ENCODE results near the gene ZNF709. TPM values are rescaled to one million over a fixed set of nuclear protein-coding genes. Genes with fewer than 3 reads are reported as not detected.

The ZNF709 gene
- total RNA-seq, 1 experiment from 2014 or later: not detected

DNA sequence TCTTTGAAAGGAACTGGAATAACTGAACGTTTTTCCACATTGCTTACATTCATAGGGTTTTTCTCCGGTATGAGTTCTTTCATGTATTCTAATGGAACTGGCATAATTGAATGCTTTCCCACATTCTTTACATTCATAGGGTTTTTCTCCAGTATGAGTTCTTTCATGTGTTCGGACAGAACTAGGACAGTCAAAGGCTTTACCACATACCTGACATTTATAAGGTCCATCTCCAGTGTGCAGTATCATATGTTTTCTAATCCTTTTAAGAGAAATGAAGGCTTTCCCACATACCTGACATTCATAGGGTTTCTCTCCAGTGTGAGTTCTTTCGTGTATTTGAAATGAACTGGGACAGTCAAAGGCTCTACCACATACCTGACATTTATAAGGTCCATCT lies 41.9 kb upstream of the ZNF709 start:
- Histone ChIP-seq H3K9me2 (ENCODE audit: insufficient read depth) (no peaks in the 10 kb centered on the region), H3K79me2 (ENCODE audit: insufficient read depth, low read length) (no peaks in the 10 kb centered on the region), H3K36me3 (ENCODE audit: control insufficient read depth in 1 of 2, insufficient read depth in 2 of 2, low read length in 2 of 2) (peaks cover 15 to 27% of the 10 kb centered on the region in 2 experiments), H3K9ac (ENCODE audit: low read length) (no peak overlapping the region), H3K4me2 (ENCODE audit: low read length) (no peak overlapping the region), H3K4me3 (replicated peaks in 1 of 2; ENCODE audit: low read depth in 1 of 2, low read length in 2 of 2) (no peak overlapping the region), H3K9me3 (ENCODE audit: control insufficient read depth in 1 of 2, insufficient read depth in 1 of 2, low read depth in 1 of 2, low read length in 2 of 2) (peaks cover 66 to 86% of the 10 kb centered on the region in 2 experiments; a peak in 3 of 4 replicates), H2AFZ (ENCODE audit: low read depth, low read length, poor library complexity, severe bottlenecking) (no peak overlapping the region), H3K4me1 (ENCODE audit: control insufficient read depth in 1 of 2, insufficient read depth in 2 of 2, low read length in 2 of 2) (no peaks in the 10 kb centered on the region), H4K20me1 (ENCODE audit: insufficient read depth) (no peaks in the 10 kb centered on the region), H3K27ac (ENCODE audit: low read depth, low read length) (no peak overlapping the region), H3K27me3 (ENCODE audit: insufficient read depth, low read length) (no peaks in the 10 kb centered on the region)
- intact Hi-C loops (cut with micrococcal nuclease): no loop called here
- DNase-seq (ENCODE audit: low read depth, low spot score): no peak
- ChIA-PET POLR2A (no interaction called here), CTCF (no interaction called here), RAD21 (ENCODE audit: low non-redundant PET in 1 of 2, low total read pairs in 2 of 2, uncharacterized antibody in 2 of 2, unreplicated experiment in 2 of 2) (no interaction called here)
- TF ChIP-seq, protein P1, sequence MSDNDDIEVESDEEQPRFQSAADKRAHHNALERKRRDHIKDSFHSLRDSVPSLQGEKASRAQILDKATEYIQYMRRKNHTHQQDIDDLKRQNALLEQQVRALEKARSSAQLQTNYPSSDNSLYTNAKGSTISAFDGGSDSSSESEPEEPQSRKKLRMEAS (IDR thresholded peaks at IDR 0.05): no peak
- no peak for TF ChIP-seq CBX3 (IDR thresholded peaks at IDR 0.05; ENCODE audit: low read depth)
- TF ChIP-seq POLR2A (IDR thresholded peaks at IDR 0.05; ENCODE audit: borderline replicate concordance, extremely low read depth, insufficient read depth, insufficient read length): no peak
- no peak for TF ChIP-seq RAD21 (IDR thresholded peaks at IDR 0.05; ENCODE audit: low read depth)
- TF ChIP-seq, protein P2, sequence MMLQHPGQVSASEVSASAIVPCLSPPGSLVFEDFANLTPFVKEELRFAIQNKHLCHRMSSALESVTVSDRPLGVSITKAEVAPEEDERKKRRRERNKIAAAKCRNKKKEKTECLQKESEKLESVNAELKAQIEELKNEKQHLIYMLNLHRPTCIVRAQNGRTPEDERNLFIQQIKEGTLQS (IDR thresholded peaks at IDR 0.05): no peak
- no TSS peak for BruUV-seq (replicated peaks)
- no peak for ATAC-seq

DNA sequence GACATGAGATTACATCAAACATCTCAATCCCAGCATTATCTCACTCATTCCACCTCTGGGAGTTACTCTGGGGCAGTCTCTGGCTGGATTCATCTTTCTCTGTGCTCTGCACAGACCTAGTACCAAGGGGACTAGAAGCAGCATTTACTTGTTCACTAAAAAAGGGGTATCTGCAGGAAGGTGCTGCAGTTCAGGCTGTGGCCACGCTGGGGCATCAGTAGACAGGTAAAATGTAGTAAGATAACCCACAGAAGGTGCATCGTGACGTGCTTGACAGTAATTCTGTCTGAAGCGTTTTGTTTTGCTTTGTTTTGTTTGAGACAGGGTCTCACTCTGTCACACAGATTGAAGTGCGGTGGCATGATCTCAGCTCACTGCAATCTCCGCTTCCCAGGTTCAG lies 37.4 kb upstream of the ZNF709 start:
- BruUV-seq (replicated peaks): no TSS peak
- intact Hi-C loops (cut with micrococcal nuclease): no loop called here
- no peaks in the 10 kb centered on the region for H3K4me1 ChIP-seq (ENCODE audit: control insufficient read depth in 1 of 2, insufficient read depth in 2 of 2, low read length in 2 of 2)
- RAD21 ChIA-PET (ENCODE audit: low non-redundant PET in 1 of 2, low total read pairs in 2 of 2, uncharacterized antibody in 2 of 2, unreplicated experiment in 2 of 2): no interaction called here
- no peak overlapping the region for H3K27ac ChIP-seq (ENCODE audit: low read depth, low read length)
- no peaks in the 10 kb centered on the region for H3K9me2 ChIP-seq (ENCODE audit: insufficient read depth)
- H3K27me3 ChIP-seq (ENCODE audit: insufficient read depth, low read length): no peaks in the 10 kb centered on the region
- no peaks in the 10 kb centered on the region for H4K20me1 ChIP-seq (ENCODE audit: insufficient read depth)
- no peak overlapping the region for H3K4me3 ChIP-seq (replicated peaks in 1 of 2; ENCODE audit: low read depth in 1 of 2, low read length in 2 of 2)
- TF ChIP-seq SIN3A (IDR thresholded peaks at IDR 0.05; ENCODE audit: low read depth): no peak
- TF ChIP-seq CEBPB (IDR thresholded peaks at IDR 0.05; ENCODE audit: low read depth): no peak
- TF ChIP-seq, protein P3, sequence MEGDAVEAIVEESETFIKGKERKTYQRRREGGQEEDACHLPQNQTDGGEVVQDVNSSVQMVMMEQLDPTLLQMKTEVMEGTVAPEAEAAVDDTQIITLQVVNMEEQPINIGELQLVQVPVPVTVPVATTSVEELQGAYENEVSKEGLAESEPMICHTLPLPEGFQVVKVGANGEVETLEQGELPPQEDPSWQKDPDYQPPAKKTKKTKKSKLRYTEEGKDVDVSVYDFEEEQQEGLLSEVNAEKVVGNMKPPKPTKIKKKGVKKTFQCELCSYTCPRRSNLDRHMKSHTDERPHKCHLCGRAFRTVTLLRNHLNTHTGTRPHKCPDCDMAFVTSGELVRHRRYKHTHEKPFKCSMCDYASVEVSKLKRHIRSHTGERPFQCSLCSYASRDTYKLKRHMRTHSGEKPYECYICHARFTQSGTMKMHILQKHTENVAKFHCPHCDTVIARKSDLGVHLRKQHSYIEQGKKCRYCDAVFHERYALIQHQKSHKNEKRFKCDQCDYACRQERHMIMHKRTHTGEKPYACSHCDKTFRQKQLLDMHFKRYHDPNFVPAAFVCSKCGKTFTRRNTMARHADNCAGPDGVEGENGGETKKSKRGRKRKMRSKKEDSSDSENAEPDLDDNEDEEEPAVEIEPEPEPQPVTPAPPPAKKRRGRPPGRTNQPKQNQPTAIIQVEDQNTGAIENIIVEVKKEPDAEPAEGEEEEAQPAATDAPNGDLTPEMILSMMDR (IDR thresholded peaks at IDR 0.05 in 2 of 3, conservative IDR thresholded peaks at IDR 0.05 in 1 of 3; ENCODE audit: borderline replicate concordance in 1 of 3, insufficient read depth in 1 of 3, low read depth in 2 of 3, low read length in 2 of 3): peak in 2 of 3 experiments; percentile 17 to 29; a peak in 2 of 6 replicates
- no peak for TF ChIP-seq ELF1 (IDR thresholded peaks at IDR 0.05; ENCODE audit: borderline replicate concordance, low read depth)
- peak; percentile 13; the same call in 1 of the 2 replicates for TF ChIP-seq RAD21 (IDR thresholded peaks at IDR 0.05; ENCODE audit: low read depth)
- no peak for TF ChIP-seq TCF7L2 (IDR thresholded peaks at IDR 0.05; ENCODE audit: borderline replicate concordance, extremely low read depth, insufficient read depth, insufficient read length)
- POLR2A ChIA-PET: no interaction called here
- ATAC-seq (peak; percentile 49; the same call in 1 of the 2 replicates), DNase-seq (ENCODE audit: low read depth, low spot score) (no peak)
- H3K9me3 ChIP-seq (ENCODE audit: control insufficient read depth in 1 of 2, insufficient read depth in 1 of 2, low read depth in 1 of 2, low read length in 2 of 2): peaks cover 46 to 67% of the 10 kb centered on the region in 2 experiments; a peak in 3 of 4 replicates
- H3K9ac ChIP-seq (ENCODE audit: low read length): no peak overlapping the region
- H2AFZ ChIP-seq (ENCODE audit: low read depth, low read length, poor library complexity, severe bottlenecking): no peak overlapping the region
- H3K79me2 ChIP-seq (ENCODE audit: insufficient read depth, low read length): no peaks in the 10 kb centered on the region
- H3K4me2 ChIP-seq (ENCODE audit: low read length): no peak overlapping the region
- peaks cover 10 to 11% of the 10 kb centered on the region in 2 experiments for H3K36me3 ChIP-seq (ENCODE audit: control insufficient read depth in 1 of 2, insufficient read depth in 2 of 2, low read length in 2 of 2)
- CTCF ChIA-PET: no interaction called here
